Thyroid gland (tissue), 4 donors: ENCODE data around the gene ADAMTS12. TPM values are rescaled to one million over a fixed set of nuclear protein-coding genes. Genes with fewer than 3 reads are reported as not detected.

Experiments
- DNase-seq, 2 donors: peaks; one replicate each; pipeline ENCODE4 v3.0.0-alpha.2; 2019
- H3K27ac ChIP-seq, 3 donors: fragments of 200-600 bp; sonication (generic); 1 replicate in 2 of 3; 2 replicates in 1 of 3; pipeline ENCODE4 v1.5.1; 2016 to 2019; ENCODE audit warnings: mild to moderate bottlenecking in 1 of 3, moderate library complexity in 1 of 3
- H3K27me3 ChIP-seq: fragments of 200-600 bp; sonication (generic); one replicate; pipeline ENCODE4 v1.5.1; 2019
- H3K36me3 ChIP-seq, 2 donors: fragments of 200-600 bp; sonication (generic); one replicate each; pipeline ENCODE4 v1.5.1; 2016 to 2019
- H3K4me1 ChIP-seq, 2 donors: fragments of 200-600 bp; sonication (generic); one replicate each; pipeline ENCODE4 v1.5.1; 2017 to 2019
- H3K4me3 ChIP-seq, 3 donors: fragments of 200-600 bp; sonication (generic); replicated peaks in 1 of 3; 1 replicate in 2 of 3; 2 replicates in 1 of 3; pipeline ENCODE4 v1.5.1; 2016; ENCODE audit warnings: mild to moderate bottlenecking in 1 of 3
- H3K9me3 ChIP-seq: fragments of 200-600 bp; sonication (generic); one replicate; pipeline ENCODE4 v1.5.1; 2017
- POLR2A ChIP-seq, 2 donors: fragments of 450-650 bp; IDR thresholded peaks; one replicate each; pipeline ENCODE4 v1.6.1; 2017; ENCODE audit warnings: antibody characterized with exemption in 2 of 2, mild to moderate bottlenecking in 2 of 2, moderate library complexity in 1 of 2
- whole genome bisulfite sequencing, 2 donors: methylation state at CpG; one replicate each; pipeline ENCODE4 v1.1.5; 2017; 5-methylcytosine and 5-hydroxymethylcytosine counted together
- intact Hi-C: fragments of 100-400 bp; cut with DNase I; formaldehyde crosslinking; loops from one replicate; pipeline ENCODE4 v1.15.1; 2023
- total RNA-seq, 4 donors: library from RNA; depleted of rRNA; stranded (reverse); fragments of >200 nt; gene quantifications; one replicate each; pipeline ENCODE4 v1.2.3, GENCODE V29; 2016
- TF ChIP-seq, protein P1 (sequence below), 6 experiments: fragments of 200-600 bp in 3 of 6; fragments of 450-650 bp in 3 of 6; sonication (generic) in 3 of 6; IDR thresholded peaks; one replicate each; pipeline ENCODE4 v1.5.1; 2016 to 2019; ENCODE audit warnings: antibody characterized with exemption in 6 of 6, mild to moderate bottlenecking in 2 of 6, inconsistent platforms in 1 of 6, moderate library complexity in 1 of 6

Gene ADAMTS12
- total RNA-seq, 4 donors from 2014 or later: 1.3 to 5.8 (median 2.3) TPM

GRCh38 chr5:33726422-33727165 lies 165.2 kb downstream of the ADAMTS12 start:
- Histone ChIP-seq H3K27me3 (no peaks in the 10 kb centered on the region), H3K36me3 (no peaks in the 10 kb centered on the region), H3K4me1 (no peaks in the 10 kb centered on the region), H3K9me3 (no peaks in the 10 kb centered on the region), H3K27ac (no peak overlapping the region), H3K4me3 (no peak overlapping the region)
- intact Hi-C loops: no loop called here
- no peak for TF ChIP-seq POLR2A (IDR thresholded peaks at IDR 0.05)
- TF ChIP-seq, protein P1, sequence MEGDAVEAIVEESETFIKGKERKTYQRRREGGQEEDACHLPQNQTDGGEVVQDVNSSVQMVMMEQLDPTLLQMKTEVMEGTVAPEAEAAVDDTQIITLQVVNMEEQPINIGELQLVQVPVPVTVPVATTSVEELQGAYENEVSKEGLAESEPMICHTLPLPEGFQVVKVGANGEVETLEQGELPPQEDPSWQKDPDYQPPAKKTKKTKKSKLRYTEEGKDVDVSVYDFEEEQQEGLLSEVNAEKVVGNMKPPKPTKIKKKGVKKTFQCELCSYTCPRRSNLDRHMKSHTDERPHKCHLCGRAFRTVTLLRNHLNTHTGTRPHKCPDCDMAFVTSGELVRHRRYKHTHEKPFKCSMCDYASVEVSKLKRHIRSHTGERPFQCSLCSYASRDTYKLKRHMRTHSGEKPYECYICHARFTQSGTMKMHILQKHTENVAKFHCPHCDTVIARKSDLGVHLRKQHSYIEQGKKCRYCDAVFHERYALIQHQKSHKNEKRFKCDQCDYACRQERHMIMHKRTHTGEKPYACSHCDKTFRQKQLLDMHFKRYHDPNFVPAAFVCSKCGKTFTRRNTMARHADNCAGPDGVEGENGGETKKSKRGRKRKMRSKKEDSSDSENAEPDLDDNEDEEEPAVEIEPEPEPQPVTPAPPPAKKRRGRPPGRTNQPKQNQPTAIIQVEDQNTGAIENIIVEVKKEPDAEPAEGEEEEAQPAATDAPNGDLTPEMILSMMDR (IDR thresholded peaks at IDR 0.05): no peak
- DNase-seq: no peak
- WGBS, 2 donors: 72 to 82% methylated on average over 9 of the region's 9 CpGs

- DNase-seq: no peak
- TF ChIP-seq, protein P1 (IDR thresholded peaks at IDR 0.05): no peak
- no peak for TF ChIP-seq POLR2A (IDR thresholded peaks at IDR 0.05)
- Histone ChIP-seq H3K4me1 (no peaks in the 10 kb centered on the region), H3K4me3 (no peak overlapping the region), H3K36me3 (no peaks in the 10 kb centered on the region), H3K27me3 (no peaks in the 10 kb centered on the region), H3K27ac (no peak overlapping the region), H3K9me3 (no peaks in the 10 kb centered on the region)
- 77 to 81% methylated on average over 3 of the region's 3 CpGs for WGBS, 2 donors
- intact Hi-C loops: no loop called here
These were observed 166.0 kb downstream of the ADAMTS12 start for GRCh38 chr5:33725806-33726205.

- WGBS, 2 donors: 31 to 35% methylated on average over 6 of the region's 6 CpGs
- no peak for DNase-seq
- no peaks in the 10 kb centered on the region for H3K27me3 ChIP-seq
- intact Hi-C loops: no loop called here
- TF ChIP-seq, protein P1 (IDR thresholded peaks at IDR 0.05): no peak
- no peak for TF ChIP-seq POLR2A (IDR thresholded peaks at IDR 0.05)
- no peak overlapping the region for H3K27ac ChIP-seq
- no peaks in the 10 kb centered on the region for H3K36me3 ChIP-seq
- H3K4me1 ChIP-seq: no peaks in the 10 kb centered on the region
- no peaks in the 10 kb centered on the region for H3K9me3 ChIP-seq
- H3K4me3 ChIP-seq: no peak overlapping the region
These were observed 170.1 kb downstream of the ADAMTS12 start for GRCh38 chr5:33721491-33722200.

- 69 to 72% methylated on average over 1 of the region's 1 CpG for WGBS, 2 donors
- no peak for DNase-seq
These were observed 171.6 kb downstream of the ADAMTS12 start for GRCh38 chr5:33720176-33720575.

More at GRCh38 chr5:33720176-33720575, 171.6 kb downstream of the ADAMTS12 start:
- intact Hi-C loops: no loop called here
- TF ChIP-seq, protein P1 (IDR thresholded peaks at IDR 0.05): no peak
- no peak for TF ChIP-seq POLR2A (IDR thresholded peaks at IDR 0.05)
- H3K9me3 ChIP-seq: no peaks in the 10 kb centered on the region
- no peak overlapping the region for H3K27ac ChIP-seq
- H3K27me3 ChIP-seq: no peaks in the 10 kb centered on the region
- no peak overlapping the region for H3K4me3 ChIP-seq
- no peaks in the 10 kb centered on the region for H3K36me3 ChIP-seq
- H3K4me1 ChIP-seq: no peaks in the 10 kb centered on the region
